Activated CD8-positive, alpha-beta memory T cell treated with anti-CD3 and anti-CD28 coated beads, Interleukin-2, amount 50 U/mL, for 1 hour (primary cell): Measurements from ENCODE around the gene PRODH.
"Not testable (repeated sequence)": the region's sequence is repeated elsewhere in the genome, so short reads cannot be mapped to it uniquely, and the experiment has no call there.

ENCODE experiments used
- DNase-seq: peaks from one replicate; pipeline ENCODE4 v3.0.0-alpha.2; 2020; ENCODE audit errors: extremely low read depth

PRODH gene

GRCh38 chr22:18953128-18953527 lies 17.0 kb upstream of the PRODH start:
- DNase-seq = not testable (repeated sequence)

DNA sequence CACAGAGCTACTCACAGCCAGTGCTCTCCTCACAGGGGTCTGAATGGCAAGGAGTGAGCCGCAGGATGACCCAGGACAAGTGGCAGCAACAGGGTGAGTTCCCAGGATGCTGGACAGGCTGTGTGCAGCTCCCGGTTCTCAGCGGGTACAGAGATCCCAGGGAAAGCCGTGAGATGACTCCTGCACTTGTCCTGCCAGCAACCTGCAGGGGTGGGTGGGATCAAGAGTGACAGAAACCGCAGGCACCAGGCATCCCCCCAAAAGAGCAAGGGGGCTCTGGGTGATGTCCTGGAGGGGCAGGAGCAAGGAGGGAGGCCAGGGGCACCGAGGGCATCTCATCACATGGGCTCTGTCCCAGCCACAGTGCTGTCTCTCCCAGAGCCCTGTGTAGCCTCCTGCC lies 15.9 kb upstream of the PRODH start:
- DNase-seq = no peak

- DNase-seq = no peak
Measured at GRCh38 chr22:18950141-18950540, 14.0 kb upstream of the PRODH start.

GRCh38 chr22:18947905-18948304 lies 11.8 kb upstream of the PRODH start:
- no peak for DNase-seq

DNA sequence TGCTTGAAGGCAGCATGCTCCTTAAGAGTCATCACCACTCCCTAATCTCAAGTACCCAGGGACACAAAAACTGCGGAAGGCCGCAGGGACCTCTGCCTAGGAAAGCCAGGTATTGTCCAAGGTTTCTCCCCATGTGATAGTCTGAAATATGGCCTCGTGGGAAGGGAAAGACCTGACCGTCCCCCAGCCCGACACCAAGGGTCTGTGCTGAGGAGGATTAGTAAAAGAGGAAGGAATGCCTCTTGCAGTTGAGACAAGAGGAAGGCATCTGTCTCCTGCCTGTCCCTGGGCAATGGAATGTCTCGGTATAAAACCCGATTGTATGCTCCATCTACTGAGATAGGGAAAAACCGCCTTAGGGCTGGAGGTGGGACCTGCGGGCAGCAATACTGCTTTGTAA lies 11.0 kb upstream of the PRODH start:
- DNase-seq = not testable (repeated sequence)

DNA sequence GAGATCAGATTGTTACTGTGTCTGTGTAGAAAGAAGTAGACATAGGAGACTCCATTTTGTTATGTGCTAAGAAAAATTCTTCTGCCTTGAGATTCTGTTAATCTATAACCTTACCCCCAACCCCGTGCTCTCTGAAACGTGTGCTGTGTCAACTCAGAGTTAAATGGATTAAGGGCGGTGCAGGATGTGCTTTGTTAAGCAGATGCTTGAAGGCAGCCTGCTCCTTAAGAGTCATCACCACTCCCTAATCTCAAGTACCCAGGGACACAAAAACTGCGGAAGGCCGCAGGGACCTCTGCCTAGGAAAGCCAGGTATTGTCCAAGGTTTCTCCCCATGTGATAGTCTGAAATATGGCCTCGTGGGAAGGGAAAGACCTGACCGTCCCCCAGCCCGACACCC lies 2.6 kb upstream of the PRODH start:
- not testable (repeated sequence) for DNase-seq

GRCh38 chr22:18934688-18935087 lies 1.4 kb downstream of the PRODH start:
- DNase-seq = not testable (repeated sequence)

DNA sequence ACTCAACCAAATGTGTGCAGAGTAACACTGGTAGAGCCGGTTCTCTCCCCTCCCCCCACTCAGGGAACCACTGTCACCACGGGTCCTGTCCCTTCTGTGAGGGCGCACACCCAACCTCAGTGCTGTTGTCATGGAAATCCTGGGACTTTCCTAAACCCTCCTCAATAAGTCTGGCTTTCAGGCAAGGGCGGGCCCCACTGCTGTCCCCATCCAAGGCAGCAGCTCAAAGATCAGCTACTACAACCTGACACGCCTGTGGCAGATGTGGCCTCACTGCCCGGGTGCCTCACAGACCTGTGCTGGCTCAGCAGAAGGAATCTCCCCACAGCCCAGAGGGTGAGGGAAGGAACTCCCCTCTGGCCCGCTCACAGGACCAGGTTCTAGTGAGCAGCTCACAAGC lies 2.2 kb downstream of the PRODH start:
- no peak for DNase-seq

DNA sequence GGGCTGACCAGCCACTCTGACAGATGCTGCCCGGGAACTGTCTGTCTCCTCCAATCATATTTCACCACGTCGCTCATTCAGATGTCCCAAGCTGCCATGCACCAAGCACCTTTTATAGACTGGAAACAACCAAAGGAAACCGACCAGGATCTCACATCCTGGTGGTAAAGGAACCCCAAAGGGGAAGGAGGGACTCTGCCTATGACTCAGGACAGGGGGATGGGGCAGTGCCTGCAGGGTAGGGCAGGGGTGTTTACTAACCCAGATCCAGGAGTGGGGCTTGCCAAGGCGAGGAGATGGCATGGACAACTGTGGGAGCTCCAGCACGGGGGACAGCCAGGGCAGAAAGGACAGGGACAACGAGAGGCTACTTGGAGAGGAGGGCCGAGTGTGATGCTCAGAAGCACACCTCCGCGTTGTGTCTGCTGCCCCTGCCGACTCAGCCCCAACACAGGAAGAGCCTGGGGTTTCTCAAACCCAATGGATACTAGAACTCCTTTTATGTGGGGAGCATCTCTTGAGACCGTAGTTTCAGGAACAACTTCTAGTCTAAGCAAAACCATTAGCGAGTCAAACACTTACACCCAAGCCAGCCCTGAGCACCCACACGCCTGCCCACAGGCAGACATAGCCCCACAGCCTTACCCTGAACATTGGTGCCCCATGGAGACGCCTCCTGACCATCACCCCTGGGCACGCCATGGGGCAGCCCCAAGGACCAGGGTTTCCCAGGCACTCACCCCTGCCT lies 4.0 kb downstream of the PRODH start:
- DNase-seq = no peak

- DNase-seq = no peak
Measured at GRCh38 chr22:18929459-18929858, 6.6 kb downstream of the PRODH start.

- DNase-seq = no peak
Measured at GRCh38 chr22:18927573-18927972, 8.5 kb downstream of the PRODH start.

- no peak for DNase-seq
Measured at GRCh38 chr22:18927020-18927419, 9.1 kb downstream of the PRODH start.

DNA sequence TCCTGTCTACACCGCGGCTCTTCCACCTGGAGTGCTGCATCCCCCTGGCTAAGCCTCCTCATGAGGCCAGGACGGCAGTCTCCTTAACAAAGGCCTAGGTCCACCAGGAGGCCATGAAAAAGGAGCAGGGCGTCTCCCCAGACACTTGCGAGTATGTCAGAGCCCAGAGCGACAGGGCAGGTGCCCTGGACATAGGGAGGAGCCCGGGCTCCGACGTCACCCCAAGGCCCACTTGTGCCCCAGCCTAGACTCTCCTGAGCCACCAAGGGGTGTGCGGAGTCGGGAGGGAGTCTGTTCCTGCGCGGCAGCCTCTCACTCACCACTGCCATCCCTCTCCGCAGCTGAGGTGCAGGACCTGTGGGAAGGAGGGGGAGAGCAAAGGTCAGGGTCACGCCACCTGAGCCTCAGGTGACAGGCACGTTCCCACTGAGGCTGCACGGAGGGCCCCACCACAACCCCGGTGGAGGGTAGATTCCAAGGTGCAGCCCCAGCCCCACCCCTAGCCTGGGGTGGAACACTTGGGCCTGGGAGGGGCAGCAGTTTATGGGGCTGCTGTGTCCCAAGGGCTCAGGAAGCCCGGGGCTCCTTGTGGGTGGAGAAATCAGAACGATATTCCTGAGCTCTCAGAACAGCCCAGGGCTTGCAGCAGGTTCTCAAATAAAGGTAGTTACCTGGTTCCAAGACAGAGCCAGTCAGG lies 10.6 kb downstream of the PRODH start:
- DNase-seq = no peak

GRCh38 chr22:18920257-18920902 lies 15.7 kb downstream of the PRODH start:
- not testable (repeated sequence) for DNase-seq

- not testable (repeated sequence) for DNase-seq
Measured at GRCh38 chr22:18917818-18918217, 18.3 kb downstream of the PRODH start.

GRCh38 chr22:18915550-18915949 lies 20.5 kb downstream of the PRODH start:
- DNase-seq = not testable (repeated sequence)

- DNase-seq = not testable (repeated sequence)
Measured at GRCh38 chr22:18914558-18914957, 21.5 kb downstream of the PRODH start.

- DNase-seq = not testable (repeated sequence)
Measured at GRCh38 chr22:18912264-18912946, 23.7 kb downstream of the PRODH start.

- DNase-seq = not testable (repeated sequence)
Measured at GRCh38 chr22:18911535-18911934, 24.6 kb downstream of the PRODH start.

DNA sequence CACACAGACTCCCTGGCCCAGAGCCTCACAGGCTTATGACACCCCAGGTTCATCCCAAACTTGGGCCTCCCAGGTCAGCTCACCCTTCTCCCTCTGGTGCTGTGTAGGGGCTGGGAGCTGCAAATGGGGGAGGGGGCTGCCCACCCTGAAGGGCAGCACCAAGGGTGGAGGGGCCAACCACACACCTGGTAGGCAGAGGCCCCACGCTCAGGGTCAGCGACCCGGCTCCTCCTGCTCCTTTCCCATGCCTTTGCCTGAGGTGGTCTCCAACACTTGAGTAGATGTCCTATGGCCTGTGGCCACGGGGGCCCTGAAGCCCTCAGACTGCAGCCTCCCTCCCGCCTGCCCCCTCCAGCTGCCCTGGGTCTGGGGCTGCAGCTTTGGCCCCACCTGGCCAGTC lies 26.5 kb downstream of the PRODH start:
- DNase-seq = no peak

GRCh38 chr22:18906896-18907295 lies 29.2 kb downstream of the PRODH start:
- peak; percentile 0 for DNase-seq

DNA sequence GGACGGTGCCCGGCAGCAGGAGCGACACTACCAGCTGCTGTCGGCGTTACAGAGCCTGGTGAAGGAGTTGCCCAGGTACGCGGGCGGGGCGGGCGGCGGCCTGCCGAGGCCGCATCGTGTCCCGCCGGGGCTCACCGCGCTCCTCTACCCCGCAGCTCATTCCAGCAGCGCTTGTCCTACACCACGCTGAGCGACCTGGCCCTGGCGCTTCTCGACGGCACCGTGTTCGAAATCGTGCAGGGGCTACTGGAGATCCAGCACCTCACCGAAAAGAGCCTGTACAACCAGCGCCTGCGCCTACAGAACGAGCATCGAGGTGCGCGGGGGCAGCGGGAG lies 29.7 kb downstream of the PRODH start:
- not testable (repeated sequence) for DNase-seq
